ENCODE data around the gene SP6.

GRCh38 chr17:47802341-47803022 is 48.5 kb downstream of the SP6 start:
- TF ChIP-seq CTCF (IDR thresholded peaks at IDR 0.05; ENCODE audit: insufficient read depth, low read length, poor library complexity, severe bottlenecking): peak; percentile 48
- no peak for TF ChIP-seq EZH2phosphoT487 (conservative IDR thresholded peaks at IDR 0.05; ENCODE audit: low read length)
